GM18499 (cell line): ENCODE results near the gene NEMP2.
"Not testable (repeated sequence)": the region's sequence is repeated elsewhere in the genome, so short reads cannot be mapped to it uniquely, and the experiment has no call there.

Experiments used
- ATAC-seq: cut with Tn5 transposase; IDR thresholded peaks from one replicate; pipeline ENCODE4 v1.9.1; 2021; ENCODE audit warnings: moderate number of reproducible peaks; ENCODE audit not compliant: insufficient read depth, unreplicated experiment

The NEMP2 gene

DNA sequence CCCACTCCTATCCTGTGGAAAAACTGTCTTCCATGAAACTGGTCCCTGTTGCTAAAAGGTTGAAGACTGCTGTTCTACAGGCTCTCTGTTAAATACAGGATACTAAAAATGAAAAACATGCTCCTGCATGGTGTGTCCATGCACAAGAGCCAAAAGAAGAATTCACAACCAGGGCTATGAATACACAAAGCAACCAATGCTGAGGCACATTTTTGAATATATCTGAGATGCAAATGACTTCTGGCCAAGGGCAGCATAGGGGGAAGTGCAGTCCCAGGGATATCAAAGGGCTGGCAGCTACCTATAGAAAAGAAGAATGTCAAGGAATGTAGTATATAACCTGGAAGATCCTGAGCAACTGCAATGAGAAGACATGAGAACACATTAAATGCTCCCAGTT is 6.6 kb downstream of the NEMP2 start:
- ATAC-seq, result no peak

DNA sequence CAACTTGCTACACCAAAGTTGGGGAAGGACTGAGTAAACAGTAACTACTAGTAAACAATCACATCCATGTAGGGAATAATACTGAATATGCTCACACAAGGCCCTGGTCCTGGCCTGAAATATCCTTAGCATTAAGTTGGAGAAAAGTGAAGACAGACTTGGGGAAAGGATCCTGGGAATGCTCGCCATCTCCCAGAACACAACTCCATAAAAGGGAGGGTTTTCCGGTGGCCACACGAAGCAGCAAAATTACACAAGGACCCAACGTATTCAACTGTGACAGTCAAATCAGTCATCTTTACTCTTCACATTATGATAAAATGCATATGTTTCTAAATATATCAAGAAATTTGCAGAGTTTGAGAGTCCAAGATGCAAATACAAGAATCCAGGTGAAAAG is 7.3 kb downstream of the NEMP2 start:
- no peak for ATAC-seq

DNA sequence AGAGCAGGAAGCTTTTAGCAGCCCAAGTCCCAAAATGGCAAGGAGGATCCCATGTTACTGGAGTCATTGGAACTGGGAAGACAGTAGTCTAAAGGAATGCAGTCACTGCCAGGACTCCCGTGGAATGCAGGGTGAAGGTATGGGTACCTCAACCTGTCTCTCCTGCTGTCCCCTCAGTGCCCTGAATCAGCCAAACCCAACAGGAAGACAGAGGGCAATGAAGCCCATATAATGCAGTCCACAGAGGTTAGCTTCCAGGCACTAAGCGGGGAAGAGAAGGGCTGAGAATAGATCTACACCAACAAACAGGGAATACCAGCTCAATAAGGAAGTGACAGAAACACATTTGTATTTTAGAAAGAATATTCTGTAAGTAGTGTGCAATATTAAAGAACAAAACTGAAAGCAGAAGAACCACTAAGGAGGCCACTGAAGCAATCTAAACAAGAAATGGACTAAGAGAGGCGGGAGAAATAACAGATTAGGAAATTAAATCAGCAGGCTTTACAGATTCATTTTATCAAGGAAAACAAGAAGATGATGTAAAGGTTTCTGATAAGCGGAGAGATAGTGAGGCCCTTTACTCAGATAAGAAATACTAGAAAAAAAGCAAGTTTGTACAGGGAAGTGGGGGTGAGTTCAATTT is 8.3 kb downstream of the NEMP2 start:
- ATAC-seq, result no peak

DNA sequence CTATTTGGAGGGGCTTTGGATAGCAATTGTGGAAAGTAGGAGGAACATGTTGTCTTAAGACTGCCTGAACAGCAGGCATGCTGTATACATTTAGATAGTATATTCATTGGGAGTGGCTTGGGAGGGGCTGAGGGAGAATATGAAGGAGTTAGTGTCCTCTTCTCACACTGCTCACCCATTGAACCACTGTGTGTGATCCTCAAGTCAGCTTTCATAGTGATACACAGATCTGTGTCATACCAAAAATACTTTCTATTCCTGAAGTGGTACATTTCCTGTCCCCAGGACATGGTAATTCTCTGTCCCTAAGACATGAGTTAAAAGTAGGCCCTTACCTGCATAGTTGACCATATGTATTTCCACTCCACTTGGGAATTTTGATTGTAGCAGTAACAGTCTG is 9.6 kb downstream of the NEMP2 start:
- no peak for ATAC-seq

DNA sequence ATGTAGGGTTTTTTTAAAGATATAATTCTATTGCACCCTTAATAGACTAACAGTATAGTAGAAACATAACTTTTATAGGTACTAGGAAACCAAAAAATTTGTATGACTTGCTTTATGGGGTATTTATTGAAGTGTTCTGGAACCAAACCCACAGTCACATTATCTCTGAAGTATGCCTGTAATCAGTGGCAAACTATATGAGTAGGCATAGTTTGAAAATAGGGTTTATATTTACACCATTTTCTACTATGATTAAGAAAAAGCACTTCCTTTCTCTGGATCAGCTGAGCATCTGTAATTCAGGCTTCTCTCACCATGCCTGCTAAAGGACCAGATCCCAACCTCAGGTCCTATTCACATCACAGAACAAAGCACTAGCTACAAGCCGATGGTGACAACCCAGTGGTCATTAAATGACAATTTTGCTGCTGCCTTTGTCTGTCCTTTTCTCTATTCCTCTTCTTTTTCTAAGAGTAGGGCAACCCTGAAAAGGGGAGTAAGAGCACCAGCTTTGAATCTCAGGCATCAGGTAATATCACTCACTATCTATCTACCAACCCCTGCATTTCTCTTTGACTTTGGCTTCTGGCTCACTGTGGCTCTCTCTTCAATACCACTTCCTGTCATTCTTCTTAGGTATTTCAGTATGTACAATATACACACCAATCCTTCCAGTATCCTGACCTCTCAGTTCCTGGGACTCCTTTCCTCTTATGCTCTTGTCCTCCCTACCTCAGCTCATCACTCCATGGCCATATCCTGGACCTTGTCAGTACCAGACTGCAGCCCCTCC is 14.4 kb downstream of the NEMP2 start:
- no peak for ATAC-seq

DNA sequence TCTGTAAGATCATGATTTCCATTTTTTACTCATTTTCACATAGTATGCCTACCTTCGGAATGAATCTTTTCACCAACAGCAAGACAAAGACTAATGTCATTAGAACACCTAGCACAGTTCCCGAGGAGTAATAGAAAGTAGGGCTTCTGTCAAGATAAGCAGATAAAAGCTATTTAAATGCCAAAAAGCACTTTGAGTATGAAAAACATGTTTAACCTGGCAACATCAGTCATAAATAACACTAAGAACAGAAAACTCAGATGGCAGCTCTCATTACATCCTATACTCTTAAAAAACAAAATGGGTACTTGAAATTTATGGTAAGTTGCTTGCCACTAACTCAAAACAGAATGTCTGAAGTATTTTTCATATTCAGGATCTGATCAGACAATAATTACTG is 17.1 kb downstream of the NEMP2 start:
- no peak for ATAC-seq

DNA sequence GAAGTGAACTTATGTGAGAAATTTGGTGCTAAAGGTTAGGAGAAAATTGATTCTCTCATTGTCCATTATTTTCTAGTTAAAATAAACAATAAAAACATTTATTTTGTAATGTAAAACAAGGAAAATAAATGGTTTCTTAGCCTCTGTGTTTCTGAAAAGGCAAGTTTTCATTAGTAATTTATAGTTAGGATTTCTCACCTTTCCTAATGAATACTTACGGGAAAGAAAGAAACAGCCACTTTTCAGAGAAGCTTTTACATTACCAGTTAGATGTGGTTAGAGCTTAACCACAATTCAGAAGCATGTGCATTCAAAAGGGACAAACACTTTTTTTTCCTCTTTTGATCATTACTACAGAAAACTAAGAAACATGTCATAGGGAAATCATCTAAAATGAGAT is 18.8 kb downstream of the NEMP2 start:
- no peak for ATAC-seq

DNA sequence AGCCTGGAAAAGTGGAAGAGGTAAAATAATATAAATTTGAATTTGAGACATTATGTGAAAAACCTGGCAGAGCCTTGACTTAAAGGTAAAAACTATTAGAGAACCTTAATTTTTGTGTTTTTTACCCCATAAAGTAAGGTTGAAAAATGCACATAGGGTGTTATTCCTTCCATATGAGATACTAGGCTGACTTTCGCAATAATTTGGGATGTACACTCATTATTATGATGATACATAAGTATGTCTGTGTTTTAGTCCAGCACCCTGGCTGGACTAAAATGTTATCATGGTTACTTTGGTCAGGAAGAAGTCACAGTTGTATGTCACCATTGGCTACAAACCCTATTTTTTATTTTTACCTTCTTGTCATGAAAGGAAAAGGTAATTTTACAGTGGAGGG is 19.8 kb downstream of the NEMP2 start:
- ATAC-seq, result no peak

DNA sequence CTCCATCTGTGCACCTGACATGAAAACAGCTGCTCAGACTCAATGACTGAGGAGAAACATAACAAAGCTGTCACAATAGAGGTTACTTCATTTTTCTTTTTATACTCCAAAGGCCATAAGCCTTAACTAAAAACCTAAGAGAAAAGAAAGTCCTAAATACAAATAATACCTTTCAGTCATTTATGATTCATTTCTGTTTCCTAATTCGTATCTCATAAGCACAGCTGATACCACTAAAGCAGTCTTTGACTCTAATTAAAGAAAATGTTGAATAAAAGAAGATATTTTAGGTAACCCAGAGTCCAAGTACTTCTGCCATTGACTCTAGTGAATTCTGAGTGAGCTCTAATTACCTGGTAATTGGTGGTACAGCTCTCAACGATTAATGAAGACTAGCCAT is 20.6 kb downstream of the NEMP2 start:
- no peak for ATAC-seq

DNA sequence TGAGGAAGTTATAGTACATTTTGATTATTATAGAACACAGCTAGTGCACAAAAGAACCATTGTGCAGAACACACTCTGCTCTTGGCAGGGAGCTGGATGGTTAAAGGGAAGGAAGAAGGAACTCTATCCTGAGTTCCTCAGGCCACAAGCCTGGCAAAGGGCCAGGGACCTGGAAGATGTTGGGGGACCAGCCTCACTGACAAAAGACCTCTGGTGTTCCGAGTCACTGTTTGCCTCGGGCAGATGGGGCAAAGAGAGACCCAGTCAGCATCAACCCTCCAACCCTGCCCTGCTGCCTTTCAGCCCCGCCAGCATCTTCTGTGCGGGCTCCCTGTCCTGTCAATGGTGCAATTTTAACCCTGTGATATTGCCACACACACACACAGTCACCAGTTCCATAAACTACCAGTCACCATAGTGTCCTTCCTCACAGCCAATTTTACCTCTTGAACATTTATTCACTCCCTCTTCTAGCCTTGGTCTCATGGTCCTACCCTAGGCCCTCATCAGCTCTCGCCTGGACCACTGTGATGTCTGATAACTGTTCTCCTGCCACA is 21.9 kb downstream of the NEMP2 start:
- ATAC-seq, result no peak

DNA sequence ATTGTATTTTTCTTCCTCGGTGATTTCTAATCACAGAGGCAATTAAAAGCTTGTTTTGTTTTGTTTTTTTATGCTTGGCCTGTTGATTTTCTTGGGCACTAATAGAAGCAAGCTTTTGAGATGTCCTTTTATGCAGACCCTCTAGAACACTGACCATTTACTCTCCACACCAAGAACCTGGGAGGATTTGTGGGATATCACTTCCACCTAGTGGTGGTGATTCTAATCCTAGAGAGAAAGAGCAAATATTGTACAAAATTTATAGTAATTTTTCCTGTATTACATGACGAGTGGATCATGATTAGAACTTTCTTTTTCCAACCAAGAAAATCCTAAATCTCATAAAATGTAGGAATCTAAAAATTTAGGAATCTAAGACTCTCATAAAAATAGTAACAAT is 23.4 kb downstream of the NEMP2 start:
- ATAC-seq, result no peak

DNA sequence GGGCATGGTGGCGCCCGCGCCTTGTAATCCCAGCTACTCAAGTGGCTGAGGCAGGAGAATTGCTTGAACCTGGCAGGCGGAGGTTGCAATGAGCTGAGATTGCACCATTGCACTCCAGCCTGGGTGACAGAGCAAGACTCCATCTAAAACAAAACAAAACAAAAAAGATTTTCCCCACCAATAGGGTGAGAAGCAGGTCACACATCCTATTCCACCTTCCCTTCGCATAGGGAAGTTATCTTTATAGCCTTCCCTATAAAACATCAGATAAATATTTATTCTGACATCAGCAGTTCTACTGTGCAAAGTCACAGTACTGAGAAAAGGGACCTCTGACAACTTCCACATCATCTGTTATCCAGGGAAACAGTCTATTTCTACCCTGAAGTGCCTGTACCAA is 24.6 kb downstream of the NEMP2 start:
- ATAC-seq, result not testable (repeated sequence)

DNA sequence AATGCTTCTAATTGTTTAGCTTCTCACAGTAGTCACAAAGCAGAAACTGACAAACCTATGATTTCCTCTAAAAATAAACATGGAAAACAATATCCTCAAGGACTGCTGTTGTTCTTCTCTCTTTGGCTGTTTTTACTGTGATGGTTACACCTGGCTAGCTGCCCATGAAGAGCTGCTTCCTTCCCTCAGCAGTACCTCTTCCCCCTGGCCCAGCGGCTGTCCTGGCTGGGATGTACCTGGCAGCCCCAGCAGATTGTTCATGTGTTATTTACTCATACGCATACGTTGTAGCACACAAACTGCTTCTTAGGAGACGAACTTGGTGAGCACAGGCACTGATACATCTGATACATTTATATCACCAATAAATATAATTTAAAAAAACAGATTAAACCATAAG is 27.4 kb downstream of the NEMP2 start:
- no peak for ATAC-seq

DNA sequence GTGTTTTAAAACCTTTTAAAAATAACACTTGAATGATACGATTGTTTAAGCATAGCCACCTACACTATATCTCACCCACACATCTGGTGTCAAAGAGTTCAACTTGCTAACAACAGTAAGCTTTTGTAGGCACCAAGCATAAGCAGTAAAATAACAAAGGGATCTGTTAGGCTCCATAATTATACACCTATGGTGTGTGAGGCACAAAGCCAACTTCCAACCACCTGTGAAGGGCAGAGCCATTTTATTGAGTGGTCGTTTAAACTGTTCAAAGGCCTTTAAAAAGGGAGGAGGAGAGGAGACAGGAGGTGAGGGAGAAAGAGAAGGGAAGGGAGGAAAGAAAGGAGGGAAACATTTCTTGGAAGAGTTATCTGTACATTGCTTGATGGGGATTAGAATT is 27.9 kb downstream of the NEMP2 start:
- ATAC-seq, result no peak

DNA sequence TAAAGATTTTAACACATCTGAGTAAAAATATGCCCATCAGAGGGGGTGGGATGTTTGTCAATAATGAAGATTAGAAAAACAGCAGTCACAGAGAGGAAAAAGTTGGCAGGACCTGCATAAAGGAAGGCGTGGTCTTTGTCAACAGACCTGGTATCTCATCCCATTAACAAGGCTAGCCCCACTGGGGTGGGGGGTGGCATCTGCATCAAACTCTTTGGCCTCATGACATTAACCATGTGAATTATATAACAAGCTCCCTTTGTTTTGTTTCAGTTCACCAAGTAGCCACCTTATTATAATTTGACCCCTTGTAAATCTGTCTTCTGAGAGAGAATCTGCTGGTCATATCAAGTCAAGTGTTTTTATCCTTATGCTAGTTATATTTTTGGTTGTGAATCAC is 28.8 kb downstream of the NEMP2 start:
- ATAC-seq, result no peak

DNA sequence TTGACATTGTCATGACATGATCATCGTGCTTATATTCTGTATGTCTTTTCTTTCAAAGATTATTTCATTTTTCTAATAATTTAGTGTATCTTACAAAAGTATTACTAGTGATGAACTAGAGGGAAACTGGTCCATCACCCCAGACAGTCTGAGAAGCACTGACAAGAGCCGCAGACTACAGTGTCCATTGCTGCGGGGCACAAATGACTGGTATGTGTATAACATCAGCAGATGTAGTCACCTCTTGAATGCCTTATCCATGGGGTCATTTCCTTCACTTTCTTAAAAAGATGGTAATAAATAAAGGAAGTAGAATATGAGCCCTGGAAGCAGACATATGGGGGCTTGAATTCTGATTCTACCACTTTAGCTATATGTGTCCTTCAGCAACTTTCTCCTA is 29.6 kb downstream of the NEMP2 start:
- ATAC-seq, result no peak

DNA sequence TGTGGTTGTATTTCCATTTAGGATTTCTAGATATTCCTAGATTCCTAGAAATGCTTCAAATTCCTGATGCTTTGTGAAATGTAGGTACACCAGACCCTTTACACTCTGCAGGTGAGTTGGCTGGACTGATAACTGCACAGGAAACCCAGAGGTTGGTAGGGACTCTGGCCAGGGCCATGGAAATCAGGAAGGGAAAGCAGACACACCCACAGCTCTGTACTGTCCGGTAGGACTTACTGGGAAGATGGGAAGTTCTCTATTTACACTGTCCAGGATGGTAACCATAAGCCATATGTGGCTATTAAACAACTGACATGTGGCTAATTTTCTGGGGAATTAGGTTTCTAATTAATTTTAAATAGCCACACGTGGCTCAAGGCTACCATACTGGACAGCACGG is 31.4 kb downstream of the NEMP2 start:
- ATAC-seq, result no peak

DNA sequence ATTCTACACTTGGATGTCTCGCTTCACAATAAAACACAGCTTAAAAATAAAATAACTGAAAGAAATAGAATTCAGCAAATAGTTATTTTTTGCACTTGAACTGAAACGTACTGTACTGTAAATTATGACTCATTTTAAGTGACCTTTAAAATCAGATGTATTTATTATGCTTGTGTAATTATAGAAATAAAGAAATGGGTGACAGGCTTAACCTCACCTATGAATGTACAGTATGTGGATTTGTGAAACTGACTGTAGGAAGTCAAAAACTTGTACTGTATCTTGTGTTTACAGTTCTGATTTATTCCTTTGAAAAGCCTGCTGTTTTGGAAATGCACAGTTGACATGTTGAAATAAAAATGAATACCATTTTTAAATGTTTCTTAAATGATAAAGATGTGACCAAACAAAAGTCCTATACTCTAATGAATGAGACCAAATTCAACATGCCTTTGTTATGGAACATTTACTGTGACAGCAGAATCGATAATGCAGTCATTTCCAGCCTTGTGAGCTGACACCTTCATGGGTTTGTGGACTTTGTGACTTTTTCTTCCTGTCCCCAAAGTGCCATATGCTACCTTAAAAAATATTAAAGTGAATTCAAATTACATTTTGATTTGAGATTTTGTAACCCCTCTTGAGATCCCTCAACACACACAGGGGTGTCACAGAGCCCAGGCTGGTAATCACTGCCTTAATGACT is 32.7 kb downstream of the NEMP2 start:
- ATAC-seq, result no peak

DNA sequence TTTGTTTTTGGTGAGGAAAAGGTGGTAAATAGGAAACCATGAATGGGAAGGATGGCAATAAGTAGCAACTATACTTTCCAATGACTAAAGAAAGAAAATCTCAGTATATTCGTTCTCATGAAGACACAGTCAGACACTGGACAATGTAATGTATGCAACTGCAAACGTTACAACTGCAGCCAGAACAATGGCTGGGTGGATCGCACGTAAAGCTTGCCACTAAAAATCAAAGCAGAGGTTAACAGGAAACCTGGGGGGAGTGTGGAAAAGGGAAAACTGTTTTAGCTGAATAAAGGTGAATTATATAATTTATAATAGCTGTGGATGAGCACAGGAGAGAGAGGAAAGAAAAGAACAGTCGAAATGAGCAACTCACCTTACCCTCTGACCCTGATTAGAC is 33.3 kb downstream of the NEMP2 start:
- ATAC-seq, result no peak

DNA sequence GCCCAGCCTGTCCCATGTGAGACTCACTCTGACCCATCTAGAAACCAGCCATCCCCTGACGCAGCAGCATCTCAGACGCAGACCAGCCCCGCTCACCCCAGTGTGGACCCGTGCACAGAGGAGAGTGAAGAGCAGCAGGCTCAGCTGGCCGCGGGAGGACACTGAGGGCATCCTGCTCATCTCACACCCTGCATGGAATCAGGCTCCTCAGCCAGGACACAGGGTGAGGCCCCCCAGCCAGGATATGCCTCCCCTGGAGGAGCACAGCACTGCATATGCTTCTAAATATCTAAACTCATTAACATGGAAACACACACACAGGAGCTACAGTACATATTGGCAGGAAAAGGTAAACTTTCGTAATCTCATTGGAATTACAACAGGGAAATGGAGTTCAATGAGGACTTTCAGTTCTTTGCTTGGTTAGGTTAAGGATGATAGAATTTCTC is 34.4 kb downstream of the NEMP2 start:
- no peak for ATAC-seq

DNA sequence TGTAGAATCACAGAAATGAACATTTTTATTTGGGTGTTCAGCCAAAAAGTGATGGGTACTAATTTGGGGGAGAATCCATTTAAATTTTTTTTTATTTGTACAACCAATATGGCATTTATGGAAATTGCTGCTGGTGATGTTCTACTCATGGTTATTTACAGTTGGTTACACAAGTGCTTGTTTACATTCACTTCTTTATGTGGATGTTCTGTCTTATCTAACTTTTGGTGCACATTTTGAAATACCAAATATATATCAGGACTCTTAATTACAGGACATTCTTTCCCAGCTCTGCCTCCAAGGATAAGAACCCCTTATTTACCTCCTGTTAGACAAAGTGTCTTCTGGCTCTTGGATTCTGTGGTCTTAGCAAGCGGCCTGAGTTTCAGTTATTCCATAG is 35.2 kb downstream of the NEMP2 start:
- no peak for ATAC-seq
